Anterior cingulate cortex (tissue), 58 donors: Measurements from ENCODE around the gene SUSD6.
"Not testable (repeated sequence)": the region's sequence is repeated elsewhere in the genome, so short reads cannot be mapped to it uniquely, and the experiment has no call there.

ENCODE experiments used
- DNase-seq, 58 donors: peaks; one replicate each; lab custom pipeline; 2025; lab: John Stamatoyannopoulos, UW

Gene SUSD6

GRCh38 chr14:69617796-69618195, 6.4 kb downstream of the SUSD6 start:
- no peak for DNase-seq

DNA sequence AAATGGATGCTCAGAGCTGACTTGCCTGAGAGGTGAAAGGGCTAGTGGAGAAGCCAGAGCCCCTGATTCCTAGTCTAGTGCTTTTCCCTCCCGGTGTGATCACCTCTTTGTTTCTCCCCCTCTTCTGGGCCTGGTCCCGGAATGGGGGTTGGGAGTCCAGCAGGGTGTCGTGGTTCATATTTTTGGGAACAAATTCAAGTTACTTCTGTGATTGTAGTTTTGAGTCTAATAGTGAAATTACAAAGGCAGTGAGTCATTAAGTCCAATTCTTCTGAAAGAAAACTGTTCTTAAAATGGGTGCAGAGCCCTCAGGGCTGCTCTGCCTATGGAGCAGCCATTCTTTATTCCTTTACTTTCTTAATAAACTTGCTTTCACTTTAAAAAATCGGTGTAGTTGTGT, 7.6 kb downstream of the SUSD6 start:
- no peak for DNase-seq

DNA sequence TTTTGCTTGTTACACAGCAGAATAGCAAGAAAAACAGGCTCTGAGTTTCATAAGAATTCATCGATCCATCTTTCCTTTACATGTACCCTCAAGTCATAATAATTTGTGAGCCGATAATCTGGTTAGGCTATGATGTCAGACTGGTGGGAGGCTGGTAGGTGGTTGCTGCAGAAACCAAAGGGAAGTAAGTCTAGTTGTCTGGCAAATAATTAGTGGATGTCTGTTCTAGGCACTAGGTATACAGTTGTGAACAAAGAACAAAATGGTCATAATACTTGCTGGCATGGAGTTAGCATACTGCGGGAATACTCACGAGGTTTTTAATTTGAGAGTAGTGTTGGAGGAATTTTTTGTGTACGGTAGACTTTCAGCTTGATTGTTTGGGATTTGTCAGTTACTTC, 8.8 kb downstream of the SUSD6 start:
- no peak for DNase-seq

- no peak for DNase-seq
Observed at GRCh38 chr14:69620981-69621380, 9.6 kb downstream of the SUSD6 start.

DNA sequence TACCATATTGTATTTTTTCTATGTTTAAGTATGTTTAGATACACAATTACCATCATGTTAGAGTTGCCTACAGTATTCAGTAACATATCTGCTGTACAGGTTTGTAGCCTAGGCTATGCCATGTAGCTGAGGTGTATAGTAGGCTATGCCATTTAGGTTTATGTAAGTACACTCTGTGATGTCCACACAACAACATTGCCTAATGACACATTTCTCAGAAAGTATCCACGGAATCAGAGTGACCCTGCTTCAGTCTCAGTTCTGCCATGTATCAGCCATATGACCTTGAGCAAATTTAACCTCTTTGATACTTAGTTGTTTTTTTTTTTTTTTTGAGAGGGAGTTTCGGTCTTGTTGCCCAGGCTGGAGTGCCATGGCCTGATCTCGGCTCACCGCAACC, 12.7 kb downstream of the SUSD6 start:
- DNase-seq, result no peak

GRCh38 chr14:69625299-69626131, 14.1 kb downstream of the SUSD6 start:
- DNase-seq, result peak in 39 of 58 donors; percentile 7 to 68 (median 32)

GRCh38 chr14:69626132-69626500, 14.7 kb downstream of the SUSD6 start:
- no peak for DNase-seq

DNA sequence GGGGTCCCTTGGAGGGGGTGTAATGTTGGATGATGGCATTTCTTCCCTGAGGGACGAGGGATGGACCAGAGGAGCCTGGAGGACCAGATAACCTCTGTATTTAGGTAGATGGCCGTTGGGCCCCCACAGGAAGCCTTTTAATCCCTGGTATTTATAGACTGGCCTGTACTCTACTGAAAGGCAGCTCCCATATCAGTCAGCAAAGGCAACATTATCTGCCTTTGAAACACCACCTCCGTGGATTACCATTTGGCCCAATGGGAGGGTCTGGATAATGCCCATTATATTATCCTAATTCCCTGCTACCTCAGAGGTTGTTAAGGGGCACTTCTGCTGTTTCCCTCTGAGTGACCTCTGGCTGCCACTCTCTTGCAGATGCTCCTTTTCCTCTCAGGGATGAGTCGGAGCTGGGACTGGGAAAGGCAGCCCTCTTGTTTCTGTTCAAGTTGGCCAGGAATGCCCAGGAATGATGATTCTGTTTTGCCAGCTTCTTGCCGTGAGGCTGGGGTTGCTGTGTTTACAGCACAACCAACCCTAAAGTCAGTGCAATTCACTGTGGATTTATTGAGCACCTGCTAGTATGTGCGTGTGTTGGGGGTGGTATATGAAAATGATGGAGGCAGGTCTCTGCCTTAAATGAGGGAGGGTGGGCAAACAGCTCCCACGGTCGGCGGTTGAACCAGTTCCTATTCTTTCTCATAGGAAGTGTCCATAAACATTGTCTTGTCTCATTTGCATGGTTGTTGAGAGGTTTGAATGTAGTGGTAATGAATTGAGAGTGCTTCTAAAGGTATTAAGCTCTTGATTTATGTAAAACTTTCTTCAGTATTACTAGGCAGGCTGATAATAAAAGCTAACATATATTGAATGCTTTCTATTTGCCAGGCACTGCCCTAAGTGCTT, 18.1 kb downstream of the SUSD6 start:
- DNase-seq, result no peak

GRCh38 chr14:69630360-69630759, 19.0 kb downstream of the SUSD6 start:
- no peak for DNase-seq

- no peak for DNase-seq
Observed at GRCh38 chr14:69631509-69631908, 20.1 kb downstream of the SUSD6 start.

GRCh38 chr14:69632164-69632563, 20.8 kb downstream of the SUSD6 start:
- no peak for DNase-seq

GRCh38 chr14:69632593-69633151, 21.3 kb downstream of the SUSD6 start:
- DNase-seq, result no peak

DNA sequence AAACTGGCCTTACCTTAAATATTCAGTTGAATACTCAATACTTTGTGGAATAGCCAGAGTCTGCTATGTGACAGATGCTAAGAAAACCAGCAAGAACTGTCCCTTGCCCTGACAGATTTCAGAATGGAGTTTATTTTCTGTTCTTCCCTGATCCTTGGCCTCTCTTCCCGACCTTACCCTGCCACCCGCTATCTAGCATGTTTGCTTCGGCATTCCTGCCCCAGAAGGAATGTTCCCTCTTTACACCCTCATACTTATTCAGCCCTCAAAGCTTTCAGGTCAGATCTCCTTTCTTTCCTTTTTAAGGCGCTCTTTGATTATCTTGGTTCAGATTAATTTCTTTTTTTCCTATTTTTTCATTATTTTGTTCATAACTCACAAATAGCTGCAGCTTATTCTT, 21.8 kb downstream of the SUSD6 start:
- DNase-seq, result no peak

GRCh38 chr14:69635981-69636639, 24.7 kb downstream of the SUSD6 start:
- peak in 1 of 58 donors; percentile 40 for DNase-seq

DNA sequence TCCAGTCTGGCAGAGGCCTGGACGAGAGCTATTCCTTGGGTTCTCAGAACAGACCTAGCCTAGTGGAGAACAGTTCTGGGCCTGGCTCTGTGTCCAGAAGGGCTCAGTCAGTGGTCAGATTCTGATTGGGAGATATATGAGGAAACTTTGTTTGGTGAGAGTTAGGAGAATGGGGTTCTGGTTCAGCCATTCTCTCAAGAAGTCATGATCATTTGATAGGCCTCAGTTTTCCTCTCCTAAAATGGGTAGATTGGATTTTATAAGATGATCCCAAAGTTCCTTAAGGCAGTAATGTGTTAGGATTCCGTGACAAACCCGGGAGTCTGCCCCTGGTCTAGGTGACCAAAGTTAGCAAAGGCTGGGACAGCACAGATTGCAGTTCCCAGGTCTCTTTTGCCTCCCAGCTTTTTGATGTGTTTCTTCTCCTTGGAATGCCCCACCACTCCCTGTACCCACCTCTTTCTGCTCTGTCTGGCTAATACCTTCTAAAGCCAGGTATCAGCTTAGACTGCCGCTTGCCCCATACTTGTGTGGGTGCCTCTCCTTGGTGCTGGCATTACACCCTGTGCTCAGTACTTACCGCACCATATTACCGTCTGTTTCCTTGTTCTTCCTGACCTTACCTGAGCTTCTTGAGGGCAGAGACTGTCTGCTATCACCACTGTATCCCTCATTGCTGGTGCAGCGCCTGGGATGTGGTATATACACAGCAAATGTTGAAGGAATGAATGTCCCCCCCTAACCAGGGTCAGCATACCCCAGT, 25.5 kb downstream of the SUSD6 start:
- no peak for DNase-seq

GRCh38 chr14:69637503-69638031, 26.2 kb downstream of the SUSD6 start:
- peak in 4 of 58 donors; percentile 10 to 41 (median 24) for DNase-seq

GRCh38 chr14:69640931-69641330, 29.5 kb downstream of the SUSD6 start:
- no peak for DNase-seq

DNA sequence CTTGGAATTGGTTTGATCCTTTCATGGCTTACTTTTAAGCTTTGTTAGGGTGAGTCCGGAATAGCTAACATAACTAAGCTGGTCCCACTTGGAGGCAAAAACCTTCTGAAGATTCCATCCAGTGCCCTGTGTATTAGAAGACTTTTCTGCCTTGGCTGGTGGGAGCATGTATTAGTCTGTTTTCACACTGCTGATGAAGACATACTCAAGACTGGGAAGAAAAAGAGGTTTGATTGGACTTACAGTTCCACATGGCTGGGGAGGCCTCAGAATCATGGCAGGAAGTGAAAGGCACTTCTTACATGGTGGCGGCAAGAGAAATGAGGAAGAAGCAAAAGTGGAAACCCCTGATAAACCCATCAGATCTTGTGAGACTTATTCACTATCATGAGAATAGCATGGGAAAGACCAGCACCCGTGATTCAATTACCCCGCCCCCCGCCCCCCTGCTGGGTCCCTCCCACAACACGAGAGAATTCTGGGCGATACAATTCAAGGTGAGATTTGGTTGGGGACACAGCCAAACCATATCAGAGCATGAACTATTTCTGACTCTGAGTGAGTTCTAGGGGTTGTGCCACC, 30.9 kb downstream of the SUSD6 start:
- not testable (repeated sequence) for DNase-seq
